Muscle layer of colon (tissue), 2 donors: Measurements from ENCODE around the gene CHKA.

Source experiments
- H3K27ac ChIP-seq: one replicate; pipeline ENCODE4 v1.7.0; 2013; ENCODE audit warnings: low read depth, mild to moderate bottlenecking, low read length, moderate library complexity
- H3K27me3 ChIP-seq, 2 donors: one replicate each; pipeline ENCODE4 v1.7.0; 2013; ENCODE audit warnings: low read length in 2 of 2, mild to moderate bottlenecking in 2 of 2; ENCODE audit not compliant: insufficient read depth in 2 of 2, control insufficient read depth in 1 of 2
- H3K36me3 ChIP-seq: one replicate; pipeline ENCODE4 v1.7.0; 2013; ENCODE audit warnings: mild to moderate bottlenecking, low read length; ENCODE audit not compliant: insufficient read depth
- H3K4me1 ChIP-seq: one replicate; pipeline ENCODE4 v1.7.0; 2013; ENCODE audit warnings: mild to moderate bottlenecking, low read length; ENCODE audit not compliant: insufficient read depth
- H3K4me3 ChIP-seq, 2 donors: one replicate each; pipeline ENCODE4 v1.7.0; 2013; ENCODE audit warnings: low read length in 2 of 2, low read depth in 1 of 2, mild to moderate bottlenecking in 1 of 2, moderate library complexity in 1 of 2
- H3K9ac ChIP-seq: one replicate; pipeline ENCODE4 v1.7.0; 2013; ENCODE audit warnings: low read length
- H3K9me3 ChIP-seq: one replicate; pipeline ENCODE4 v1.7.0; 2013; ENCODE audit warnings: mild to moderate bottlenecking, low read length
- donor health status: abdominal sarcoma.
- donor health status: Adenocarcinoma of cecum.

Gene CHKA

DNA sequence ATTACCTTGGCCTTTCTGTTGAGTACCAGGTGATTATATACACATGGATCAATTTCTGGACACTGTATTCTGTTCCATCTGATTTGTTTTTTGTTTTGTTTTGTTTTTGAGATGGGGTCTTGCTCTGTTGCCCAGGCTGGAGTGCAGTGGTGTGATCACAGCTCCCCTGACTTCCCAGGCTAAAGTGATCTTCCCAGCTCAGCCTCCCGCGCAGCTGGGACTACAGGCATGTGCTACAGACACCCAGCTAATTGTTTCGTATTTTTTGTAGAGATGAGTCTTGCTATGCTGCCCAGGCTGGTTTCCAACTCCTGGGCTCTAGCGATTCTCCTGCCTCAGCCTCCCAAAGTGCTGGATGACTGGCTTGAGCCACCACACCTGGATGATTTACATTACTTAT is 63.4 kb downstream of the CHKA start:
- no peaks in the 10 kb centered on the region for H3K27me3 ChIP-seq
- H3K4me1 ChIP-seq, result no peaks in the 10 kb centered on the region
- peaks cover 25% of the 10 kb centered on the region for H3K36me3 ChIP-seq
- H3K4me3 ChIP-seq, result no peak overlapping the region
- no peak overlapping the region for H3K27ac ChIP-seq
- no peak overlapping the region for H3K9ac ChIP-seq
- no peaks in the 10 kb centered on the region for H3K9me3 ChIP-seq

DNA sequence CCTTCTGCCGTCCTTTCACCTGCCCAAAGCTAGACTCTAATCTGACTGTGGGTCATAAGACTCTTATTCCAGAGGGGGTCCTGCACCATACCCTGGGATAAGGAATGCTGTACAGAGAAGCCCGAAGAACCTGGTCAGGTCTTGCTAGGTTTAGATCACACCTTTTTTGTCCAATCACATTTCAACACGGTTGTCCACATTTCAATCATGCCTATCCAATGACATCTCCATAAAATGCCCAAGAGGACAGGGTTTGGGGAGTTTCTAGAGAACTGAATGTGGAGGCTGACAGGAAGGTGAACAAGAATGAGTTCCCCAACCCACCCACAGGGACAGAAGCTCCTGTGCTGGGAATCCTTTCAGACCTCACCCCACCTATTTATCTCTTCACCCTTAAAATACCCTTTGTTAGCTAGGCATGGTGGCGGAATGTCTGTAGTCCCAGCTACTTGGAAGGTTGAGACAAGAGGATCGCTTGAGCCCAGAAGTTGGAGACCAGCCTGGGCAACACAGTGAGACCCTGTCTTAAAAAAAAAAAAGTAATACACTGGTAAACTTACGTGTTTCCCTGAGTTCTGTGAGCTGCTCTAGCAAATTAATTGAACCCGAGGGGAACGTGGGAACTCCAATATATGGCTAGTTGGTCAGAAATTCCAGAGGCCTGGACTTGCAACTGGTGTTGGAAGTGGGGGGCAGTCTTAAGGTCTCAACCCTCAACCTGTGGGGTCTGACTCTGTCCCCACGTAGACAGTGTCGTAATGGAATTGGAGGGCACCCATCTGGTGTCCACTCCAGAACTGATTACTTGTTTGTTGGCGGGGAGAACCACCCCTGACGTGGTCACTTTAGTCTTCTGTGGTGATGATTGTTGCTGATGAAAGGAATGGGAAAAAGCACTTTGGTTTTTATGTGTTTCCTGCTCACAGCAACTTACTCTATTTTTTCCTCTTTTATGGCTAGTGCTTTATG is 64.6 kb downstream of the CHKA start:
- H3K9me3 ChIP-seq, result no peaks in the 10 kb centered on the region
- H3K27ac ChIP-seq, result no peak overlapping the region
- no peak overlapping the region for H3K4me3 ChIP-seq
- no peaks in the 10 kb centered on the region for H3K27me3 ChIP-seq
- H3K4me1 ChIP-seq, result no peaks in the 10 kb centered on the region
- peaks cover 24% of the 10 kb centered on the region for H3K36me3 ChIP-seq
- no peak overlapping the region for H3K9ac ChIP-seq

DNA sequence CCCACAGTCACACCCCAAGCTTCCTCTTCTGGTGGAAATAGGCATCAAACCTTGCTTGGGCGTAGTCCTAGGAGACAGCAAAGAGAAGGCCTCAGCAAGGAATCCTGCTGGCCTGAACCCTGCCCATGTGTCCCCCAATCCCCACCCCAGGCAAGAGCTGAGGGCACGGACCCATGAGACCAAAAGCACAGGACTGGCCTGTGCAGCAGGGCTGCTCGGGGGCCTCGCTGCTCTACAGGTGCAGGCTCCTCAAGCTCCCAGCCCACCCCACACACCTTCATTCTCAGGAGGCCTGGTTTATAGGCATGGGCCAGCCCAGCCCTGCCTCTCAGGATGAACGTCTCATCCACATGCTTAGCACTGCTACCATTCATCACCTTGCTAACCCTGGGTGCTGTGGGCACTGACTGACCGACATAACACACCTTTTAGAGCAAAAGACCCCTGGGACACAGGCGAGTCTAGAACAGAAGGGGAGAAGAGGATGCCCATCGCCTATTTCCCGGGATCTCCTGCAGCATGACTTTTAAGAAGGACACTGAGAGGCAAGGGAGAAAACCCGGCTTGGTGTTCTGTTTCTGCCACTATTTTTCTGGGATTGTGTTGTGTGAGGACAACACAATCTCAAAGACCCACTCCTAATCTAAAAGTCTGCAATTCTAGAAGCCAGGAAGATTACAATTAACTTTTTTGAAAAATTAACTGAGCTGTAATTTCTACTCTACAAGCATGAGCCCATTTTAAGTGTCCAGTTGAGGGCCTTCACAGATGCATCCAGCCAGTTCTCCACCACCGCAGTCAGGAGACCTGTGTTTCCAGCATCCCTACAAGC is 67.0 kb downstream of the CHKA start:
- no peaks in the 10 kb centered on the region for H3K27me3 ChIP-seq
- no peaks in the 10 kb centered on the region for H3K4me1 ChIP-seq
- peaks cover 33% of the 10 kb centered on the region for H3K36me3 ChIP-seq
- no peak overlapping the region for H3K9ac ChIP-seq
- H3K9me3 ChIP-seq, result no peaks in the 10 kb centered on the region
- no peak overlapping the region for H3K27ac ChIP-seq
- H3K4me3 ChIP-seq, result no peak overlapping the region

DNA sequence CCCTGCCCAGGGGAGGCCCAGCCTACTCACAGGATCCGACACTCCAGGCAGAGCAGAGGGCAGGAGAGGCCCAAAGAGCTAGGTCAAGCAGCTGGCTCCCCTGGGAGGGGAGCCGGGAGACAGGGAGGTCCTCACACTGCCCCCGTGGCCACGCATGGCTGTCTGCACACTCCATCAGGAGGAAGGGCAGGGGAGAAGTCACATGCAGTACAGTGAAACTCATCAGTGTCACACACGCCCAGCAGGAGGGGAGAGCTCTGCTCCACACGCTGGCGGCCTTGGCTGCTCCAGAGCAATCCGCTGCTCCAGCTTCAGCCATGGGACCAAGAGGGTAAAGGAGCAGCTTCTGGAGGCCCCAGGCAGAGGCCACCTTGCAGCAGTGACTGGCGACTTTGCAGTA is 68.1 kb downstream of the CHKA start:
- no peak overlapping the region for H3K27ac ChIP-seq

DNA sequence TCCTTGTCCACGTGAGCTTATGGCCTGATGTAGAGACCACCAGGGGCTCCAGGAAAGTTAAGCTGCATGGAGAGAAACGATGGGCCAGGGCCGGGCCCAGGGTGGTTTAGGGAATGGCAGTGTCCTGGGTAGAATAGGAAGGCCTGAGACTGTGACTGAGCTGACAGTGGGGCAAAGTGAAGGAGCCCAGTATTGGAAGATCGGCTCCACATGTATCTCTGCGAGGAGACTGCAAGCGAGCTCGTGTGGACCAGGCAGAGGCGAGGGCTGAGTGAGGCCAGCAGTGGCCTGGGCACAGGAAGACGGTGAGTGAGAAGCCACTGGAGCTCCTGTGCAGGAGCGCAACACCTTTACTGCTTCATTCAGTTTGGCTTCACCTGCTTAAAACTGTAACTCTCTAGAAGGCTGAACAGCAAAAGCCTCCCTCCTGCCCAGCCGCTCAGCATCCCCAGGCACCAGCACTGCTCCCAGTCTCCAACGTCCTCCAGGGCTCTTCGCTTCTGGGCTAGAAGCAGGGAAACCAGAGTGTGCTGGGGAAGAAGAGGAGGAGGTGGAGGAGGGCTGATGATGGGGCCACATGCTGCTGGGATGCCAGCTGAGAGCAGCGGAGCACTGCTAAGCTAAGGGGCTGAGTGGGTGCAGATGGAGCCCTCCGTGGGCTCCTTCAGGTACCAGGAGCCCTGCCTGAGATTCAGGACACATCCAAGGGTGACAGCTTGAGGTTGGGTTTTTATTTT is 68.9 kb downstream of the CHKA start:
- Histone ChIP-seq H3K4me1 (no peaks in the 10 kb centered on the region), H3K27ac (no peak overlapping the region), H3K27me3 (no peaks in the 10 kb centered on the region), H3K9ac (no peak overlapping the region), H3K36me3 (peaks cover 38% of the 10 kb centered on the region), H3K4me3 (no peak overlapping the region), H3K9me3 (no peaks in the 10 kb centered on the region)

More for the DNA sequence above, 68.1 kb downstream of the CHKA start:
- Histone ChIP-seq H3K9ac (no peak overlapping the region), H3K9me3 (no peaks in the 10 kb centered on the region), H3K4me3 (no peak overlapping the region), H3K27me3 (no peaks in the 10 kb centered on the region), H3K36me3 (peaks cover 38% of the 10 kb centered on the region), H3K4me1 (no peaks in the 10 kb centered on the region)

DNA sequence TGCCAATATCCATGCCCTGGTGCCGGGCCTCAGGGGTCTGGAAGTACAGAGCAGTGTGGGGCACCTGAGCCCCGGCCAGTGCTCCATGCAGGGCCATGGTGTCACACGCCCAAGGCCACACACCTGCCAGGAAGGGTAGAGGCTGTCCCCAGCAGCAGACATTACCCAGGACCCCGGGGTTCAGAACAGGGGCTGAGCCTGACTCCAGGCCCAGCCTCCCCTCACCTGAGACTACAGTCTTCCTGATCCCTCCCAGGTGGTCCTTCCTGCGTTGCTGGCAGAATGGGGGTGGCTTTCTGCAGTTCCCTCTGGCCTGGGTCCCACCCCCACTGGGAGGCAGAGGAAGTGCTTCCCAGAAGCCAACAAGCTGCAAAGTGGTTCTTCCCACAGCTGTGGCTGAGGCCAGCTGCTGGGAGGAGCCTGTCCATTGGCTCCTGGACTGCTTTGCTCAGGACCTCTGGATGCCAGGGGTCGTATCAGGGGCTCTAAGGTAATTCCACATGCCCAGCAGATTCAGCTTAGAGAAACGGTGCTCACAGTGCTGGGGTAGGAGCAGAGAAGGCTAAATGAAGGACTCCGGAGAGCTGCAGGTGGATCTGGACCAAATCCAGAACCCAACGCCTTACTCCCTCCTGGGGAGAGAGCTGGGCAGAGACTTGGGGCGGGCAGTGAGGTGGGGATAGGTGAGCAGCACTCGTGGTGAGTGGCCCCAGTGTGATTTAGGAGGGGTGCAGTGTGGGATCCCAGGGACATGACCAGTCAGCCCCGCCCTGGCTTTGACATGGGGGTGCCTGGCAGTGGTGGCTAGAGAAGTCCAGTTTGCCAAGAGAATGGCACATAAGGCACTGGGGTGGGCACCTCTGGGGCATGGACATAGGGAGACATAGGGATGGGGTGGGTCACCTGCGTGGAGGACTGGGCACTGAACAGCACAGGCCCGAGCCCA is 69.7 kb downstream of the CHKA start:
- H3K9ac ChIP-seq, result no peak overlapping the region
- H3K27me3 ChIP-seq, result no peaks in the 10 kb centered on the region
- H3K4me3 ChIP-seq, result no peak overlapping the region
- H3K36me3 ChIP-seq, result peaks cover 38% of the 10 kb centered on the region
- H3K27ac ChIP-seq, result no peak overlapping the region
- no peaks in the 10 kb centered on the region for H3K4me1 ChIP-seq
- no peaks in the 10 kb centered on the region for H3K9me3 ChIP-seq

DNA sequence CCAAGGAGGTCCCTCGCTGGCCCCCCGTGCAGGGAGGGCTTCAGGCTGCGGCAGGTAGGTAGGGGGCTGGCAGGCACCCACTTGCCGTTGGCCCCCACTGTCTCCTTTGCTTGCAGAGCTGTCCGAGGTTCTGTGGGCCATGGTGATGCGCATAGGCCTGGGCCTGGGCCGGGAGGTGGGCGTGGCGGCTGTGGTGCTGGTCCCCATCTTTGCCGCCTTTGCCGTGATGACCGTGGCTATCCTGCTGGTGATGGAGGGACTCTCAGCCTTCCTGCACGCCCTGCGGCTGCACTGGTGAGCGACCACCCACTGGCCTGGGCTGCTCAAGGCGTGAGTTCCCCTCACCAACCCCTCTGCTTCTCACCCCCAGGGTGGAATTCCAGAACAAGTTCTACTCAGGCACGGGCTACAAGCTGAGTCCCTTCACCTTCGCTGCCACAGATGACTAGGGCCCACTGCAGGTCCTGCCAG is 70.8 kb downstream of the CHKA start:
- Histone ChIP-seq H3K9me3 (no peaks in the 10 kb centered on the region), H3K9ac (no peak overlapping the region), H3K27ac (no peak overlapping the region), H3K27me3 (no peaks in the 10 kb centered on the region), H3K36me3 (peaks cover 45% of the 10 kb centered on the region), H3K4me1 (no peaks in the 10 kb centered on the region), H3K4me3 (no peak overlapping the region)

DNA sequence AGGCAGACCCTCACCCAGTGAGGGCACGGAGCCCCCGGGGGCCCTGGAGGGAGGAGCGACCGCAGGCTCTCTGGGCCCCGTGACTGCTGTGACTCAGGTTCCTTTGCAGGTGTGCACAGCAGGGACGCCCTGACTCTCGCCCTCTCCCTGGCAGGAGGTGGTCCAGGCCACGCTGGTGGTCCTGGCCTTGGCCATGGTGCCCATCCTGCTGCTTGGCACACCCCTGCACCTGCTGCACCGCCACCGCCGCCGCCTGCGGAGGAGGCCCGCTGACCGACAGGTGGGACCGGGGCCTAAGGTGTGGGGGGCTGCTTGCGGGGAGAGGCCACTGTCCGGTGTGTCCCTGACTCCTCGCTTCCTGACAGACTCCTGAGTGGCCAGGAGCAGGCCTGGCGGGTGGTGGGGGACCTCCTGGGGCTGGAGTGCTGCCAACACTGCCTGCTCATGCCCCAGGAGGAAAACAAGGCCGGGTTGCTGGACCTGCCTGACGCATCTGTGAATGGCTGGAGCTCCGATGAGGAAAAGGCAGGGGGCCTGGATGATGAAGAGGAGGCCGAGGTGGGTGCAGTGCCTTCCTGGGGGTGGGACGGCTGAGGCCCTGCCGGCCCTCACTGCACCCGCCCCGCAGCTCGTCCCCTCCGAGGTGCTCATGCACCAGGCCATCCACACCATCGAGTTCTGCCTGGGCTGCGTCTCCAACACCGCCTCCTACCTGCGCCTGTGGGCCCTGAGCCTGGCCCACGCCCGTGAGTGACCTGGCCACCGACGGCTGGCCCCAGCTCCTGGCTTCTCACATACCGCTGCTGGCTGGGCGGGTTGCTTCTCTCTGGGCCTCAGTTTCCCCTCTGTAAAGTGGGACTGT is 71.4 kb downstream of the CHKA start:
- no peak overlapping the region for H3K27ac ChIP-seq
- peaks cover 50% of the 10 kb centered on the region for H3K36me3 ChIP-seq
- H3K27me3 ChIP-seq, result no peaks in the 10 kb centered on the region
- H3K4me1 ChIP-seq, result no peaks in the 10 kb centered on the region
- no peaks in the 10 kb centered on the region for H3K9me3 ChIP-seq
- H3K4me3 ChIP-seq, result no peak overlapping the region
- no peak overlapping the region for H3K9ac ChIP-seq

DNA sequence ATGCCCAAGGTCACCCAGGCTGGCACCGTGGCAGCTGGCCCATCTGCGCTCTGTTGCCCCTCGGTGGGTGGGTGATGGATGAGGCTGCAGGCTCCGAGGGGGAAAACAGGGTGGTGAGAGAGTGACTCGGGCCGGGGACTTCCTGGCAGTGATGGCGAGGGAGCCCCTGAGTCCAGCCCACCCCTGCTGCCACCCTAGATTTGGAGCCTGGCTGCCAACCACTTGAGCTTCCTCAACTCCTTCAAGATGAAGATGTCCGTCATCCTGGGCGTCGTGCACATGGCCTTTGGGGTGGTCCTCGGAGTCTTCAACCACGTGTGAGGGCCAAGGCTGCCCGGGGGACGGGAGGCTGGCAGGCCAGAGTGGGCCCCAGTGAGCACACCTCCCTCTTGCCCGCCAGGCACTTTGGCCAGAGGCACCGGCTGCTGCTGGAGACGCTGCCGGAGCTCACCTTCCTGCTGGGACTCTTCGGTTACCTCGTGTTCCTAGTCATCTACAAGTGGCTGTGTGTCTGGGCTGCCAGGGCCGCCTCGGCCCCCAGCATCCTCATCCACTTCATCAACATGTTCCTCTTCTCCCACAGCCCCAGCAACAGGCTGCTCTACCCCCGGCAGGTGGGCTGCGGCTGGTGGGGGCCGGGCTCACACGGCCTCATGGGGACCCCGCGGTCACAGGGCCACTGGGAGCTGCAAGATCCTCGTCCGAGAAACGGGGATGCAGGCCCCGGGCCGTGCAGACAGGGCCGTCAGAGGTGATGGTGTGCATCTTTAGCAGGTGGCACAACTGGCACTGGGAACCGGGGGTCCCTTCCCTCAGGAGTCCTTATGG is 72.3 kb downstream of the CHKA start:
- H3K9me3 ChIP-seq, result no peaks in the 10 kb centered on the region
- H3K27ac ChIP-seq, result no peak overlapping the region
- H3K4me3 ChIP-seq, result no peak overlapping the region
- H3K9ac ChIP-seq, result no peak overlapping the region
- peaks cover 56% of the 10 kb centered on the region for H3K36me3 ChIP-seq
- no peaks in the 10 kb centered on the region for H3K27me3 ChIP-seq
- H3K4me1 ChIP-seq, result no peaks in the 10 kb centered on the region
